HepG2 (cell line): ENCODE results near the gene CIROP. TPM values are rescaled to one million over a fixed set of nuclear protein-coding genes. Genes with fewer than 3 reads are reported as not detected.
A peak's percentile ranks its signal among the peaks of the same experiment; 100 is the strongest.

Source experiments
- CBFB ChIP-seq: sonication (generic); formaldehyde crosslinking; IDR thresholded peaks from 2 replicates; pipeline ENCODE4 v1.4.0; 2020; ENCODE audit warnings: missing genetic modification reagents
- CEBPG ChIP-seq: IDR thresholded peaks from 2 replicates; pipeline ENCODE4 v1.6.1; 2016
- DMTF1 ChIP-seq: sonication (generic); formaldehyde crosslinking; IDR thresholded peaks from 2 replicates; pipeline ENCODE4 v1.4.0; 2020; ENCODE audit warnings: mild to moderate bottlenecking, missing genetic modification reagents
- EEA1 ChIP-seq: sonication (generic); formaldehyde crosslinking; IDR thresholded peaks from 2 replicates; pipeline ENCODE4 v1.5.1; 2020; ENCODE audit warnings: mild to moderate bottlenecking, missing genetic modification reagents, borderline replicate concordance
- FOXO1 ChIP-seq: sonication (generic); formaldehyde crosslinking; IDR thresholded peaks from 2 replicates; pipeline ENCODE4 v1.4.0; 2020; ENCODE audit warnings: missing genetic modification reagents
- HNF4A ChIP-seq: sonication (generic); formaldehyde crosslinking; IDR thresholded peaks from 2 replicates; pipeline ENCODE4 v1.4.0; 2020; ENCODE audit warnings: missing genetic modification reagents
- NFRKB ChIP-seq: fragments of 450-650 bp; IDR thresholded peaks from 2 replicates; pipeline ENCODE4 v1.6.1; 2017
- RNF219 ChIP-seq: sonication (generic); formaldehyde crosslinking; IDR thresholded peaks from 2 replicates; pipeline ENCODE4 v1.5.0; 2020; ENCODE audit warnings: mild to moderate bottlenecking, missing genetic modification reagents
- ZNF350 ChIP-seq: sonication (generic); formaldehyde crosslinking; IDR thresholded peaks from 2 replicates; pipeline ENCODE4 v1.4.0; 2020; ENCODE audit warnings: mild to moderate bottlenecking, low read depth, missing genetic modification reagents, borderline replicate concordance
- ZNF563 ChIP-seq: sonication (generic); formaldehyde crosslinking; IDR thresholded peaks from 2 replicates; pipeline ENCODE4 v1.8.0; 2022; ENCODE audit warnings: mild to moderate bottlenecking, moderate library complexity, missing genetic modification reagents
- ZNF704 ChIP-seq: sonication (generic); formaldehyde crosslinking; IDR thresholded peaks from 2 replicates; pipeline ENCODE4 v1.8.1; 2023; ENCODE audit warnings: mild to moderate bottlenecking, inconsistent platforms, moderate library complexity, missing genetic modification reagents, borderline replicate concordance
- ZNF709 ChIP-seq: sonication (generic); formaldehyde crosslinking; IDR thresholded peaks from 2 replicates; pipeline ENCODE4 v1.5.0; 2020; ENCODE audit warnings: mild to moderate bottlenecking, missing genetic modification reagents
- polyA plus RNA-seq, 8 experiments: library from polyadenylated mRNA; depleted of rRNA in 3 of 8; stranded (reverse) in 7 of 8; unstranded in 1 of 8; fragments of >200 nt; fragmentation: Illumina TruSeq in 4 of 8; extraction: Trizol in 4 of 8; gene quantifications; 2 replicates each; pipeline versions ENCODE4 v1.2.1 to v1.2.3, GENCODE V29; 2011 to 2016; ENCODE audit warnings: low read depth in 4 of 8, missing spikeins in 1 of 8, mixed read lengths in 1 of 8; ENCODE audit not compliant: insufficient read depth in 1 of 8
- total RNA-seq, 5 experiments: library from RNA; depleted of rRNA; stranded (reverse); fragments of >200 nt; fragmentation: Illumina TruSeq; extraction: Trizol; gene quantifications; 2 replicates each; pipeline ENCODE4 v1.2.3, GENCODE V29; 2016; ENCODE audit warnings: low read depth in 1 of 5
- TF ChIP-seq, protein P1 (sequence below): sonication (generic); formaldehyde crosslinking; IDR thresholded peaks from 2 replicates; pipeline ENCODE4 v1.4.0; 2020; ENCODE audit warnings: missing genetic modification reagents

CIROP gene
- total and polyA plus RNA-seq, 2 of the 13 experiments (the other 11 are each of a cell fraction or from before 2014, with no cell fraction given): 0.07 TPM; not detected in 1

- TF ChIP-seq CBFB (CRISPR knock-in tag) (no peak), FOXO1 (CRISPR knock-in tag) (peak; percentile 12; the same call in 1 of the 2 replicates), CEBPG (no peak), ZNF563 (CRISPR knock-in tag) (peak; percentile 25; the same call in 1 of the 2 replicates), ZNF704 (CRISPR knock-in tag) (no peak), ZNF709 (CRISPR knock-in tag) (0 out of 2 replicates have a peak, but pooled peaks have one; percentile 60), EEA1 (peak; percentile 53; the same call in 1 of the 2 replicates), HNF4A (CRISPR knock-in tag) (peak; percentile 17; the same call in 1 of the 2 replicates), RNF219 (CRISPR knock-in tag) (no peak), ZNF350 (CRISPR knock-in tag) (no peak), DMTF1 (CRISPR knock-in tag) (no peak), NFRKB (no peak)
- TF ChIP-seq, protein P1, sequence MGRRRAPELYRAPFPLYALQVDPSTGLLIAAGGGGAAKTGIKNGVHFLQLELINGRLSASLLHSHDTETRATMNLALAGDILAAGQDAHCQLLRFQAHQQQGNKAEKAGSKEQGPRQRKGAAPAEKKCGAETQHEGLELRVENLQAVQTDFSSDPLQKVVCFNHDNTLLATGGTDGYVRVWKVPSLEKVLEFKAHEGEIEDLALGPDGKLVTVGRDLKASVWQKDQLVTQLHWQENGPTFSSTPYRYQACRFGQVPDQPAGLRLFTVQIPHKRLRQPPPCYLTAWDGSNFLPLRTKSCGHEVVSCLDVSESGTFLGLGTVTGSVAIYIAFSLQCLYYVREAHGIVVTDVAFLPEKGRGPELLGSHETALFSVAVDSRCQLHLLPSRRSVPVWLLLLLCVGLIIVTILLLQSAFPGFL (CRISPR knock-in tag): no peak
These were observed 659 bp downstream of the CIROP start (continued) for GRCh38 chr14:23104070-23104590.
